Liver (tissue), 3 donors: Measurements from ENCODE around the gene HSH2D.

ENCODE experiments used
- EGR1 ChIP-seq, 2 donors: IDR thresholded peaks; 2 replicates each; pipeline ENCODE4 v1.6.1; 2016 to 2018; ENCODE audit warnings: antibody characterized with exemption in 2 of 2, low read depth in 2 of 2
- GABPA ChIP-seq, 2 donors: IDR thresholded peaks in 1 of 2; conservative IDR thresholded peaks in 1 of 2; 2 replicates each; pipeline ENCODE4 v1.6.1; 2016; ENCODE audit warnings: antibody characterized with exemption in 2 of 2, mild to moderate bottlenecking in 1 of 2, moderate library complexity in 1 of 2
- HNF4G ChIP-seq: IDR thresholded peaks from 2 replicates; pipeline ENCODE4 v1.6.1; 2016; ENCODE audit warnings: antibody characterized with exemption
- JUND ChIP-seq, 2 donors: IDR thresholded peaks; 2 replicates each; pipeline ENCODE4 v1.6.1; 2016; ENCODE audit warnings: antibody characterized with exemption in 2 of 2
- RAD21 ChIP-seq, 2 donors: IDR thresholded peaks; 2 replicates each; pipeline ENCODE4 v1.6.1; 2016; ENCODE audit warnings: antibody characterized with exemption in 2 of 2, mild to moderate bottlenecking in 2 of 2
- RXRA ChIP-seq, 2 donors: IDR thresholded peaks; 2 replicates each; pipeline ENCODE4 v1.6.1; 2017 to 2018; ENCODE audit warnings: antibody characterized with exemption in 2 of 2, mild to moderate bottlenecking in 1 of 2
- SP1 ChIP-seq: IDR thresholded peaks from 2 replicates; pipeline ENCODE4 v1.6.1; 2018; ENCODE audit warnings: antibody characterized with exemption, mild to moderate bottlenecking
- TAF1 ChIP-seq: conservative IDR thresholded peaks from 2 replicates; pipeline ENCODE4 v1.6.1; 2016; ENCODE audit warnings: antibody characterized with exemption, mild to moderate bottlenecking
- TF ChIP-seq, protein P1 (sequence below): fragments of 150-350 bp; IDR thresholded peaks from 2 replicates; pipeline ENCODE4 v1.5.1; 2017; ENCODE audit warnings: improper control_type of control experiment, low read depth, low read length; ENCODE audit not compliant: missing input control
- TF ChIP-seq, protein P2 (sequence below): IDR thresholded peaks from 2 replicates; pipeline ENCODE4 v1.6.1; 2016; ENCODE audit warnings: antibody characterized with exemption
- TF ChIP-seq, protein P3 (sequence below): IDR thresholded peaks from 2 replicates; pipeline ENCODE4 v1.6.1; 2016; ENCODE audit warnings: antibody characterized with exemption, mild to moderate bottlenecking
- TF ChIP-seq, protein P4 (sequence below): IDR thresholded peaks from 2 replicates; pipeline ENCODE4 v1.6.1; 2016; ENCODE audit warnings: antibody characterized with exemption
- TF ChIP-seq, protein P5 (sequence below): IDR thresholded peaks from 2 replicates; pipeline ENCODE4 v1.6.1; 2016; ENCODE audit warnings: antibody characterized with exemption
- donor health status: healthy.
- donor health status: healthy.

DNA sequence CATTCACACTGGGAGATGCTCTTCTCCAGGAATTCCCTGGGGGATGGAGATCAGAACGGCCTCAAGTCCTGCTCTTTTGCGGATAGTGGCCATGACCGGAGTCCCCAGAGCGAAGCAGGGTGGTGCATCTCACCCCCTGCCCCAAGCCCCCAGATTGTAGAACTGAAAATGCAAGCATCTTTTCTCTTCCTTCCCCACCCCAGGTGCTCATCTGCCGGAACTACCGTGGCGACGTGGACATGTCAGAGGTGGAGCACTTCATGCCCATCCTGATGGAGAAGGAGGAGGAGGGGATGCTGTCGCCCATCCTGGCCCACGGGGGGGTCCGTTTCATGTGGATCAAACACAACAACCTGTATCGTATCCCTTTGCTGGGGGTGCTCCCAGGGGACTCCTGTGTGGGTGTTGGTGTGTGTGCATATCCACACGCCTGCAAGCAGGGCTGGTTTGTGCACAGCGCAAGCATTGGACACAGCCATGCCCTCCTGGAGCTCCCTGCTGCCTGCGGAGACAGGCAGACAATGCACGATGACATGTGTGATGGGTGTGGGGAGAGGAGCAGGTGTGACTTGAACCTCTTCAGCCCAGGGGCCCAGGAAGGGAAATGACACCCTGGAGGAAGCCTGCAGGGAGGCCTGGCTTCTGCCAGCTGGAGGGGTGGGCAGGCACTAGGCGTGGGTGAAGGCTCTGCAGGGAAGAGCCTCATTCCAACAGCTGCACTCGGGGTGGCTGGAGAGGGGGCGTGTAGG lies 59.9 kb downstream of the HSH2D start:
- TF ChIP-seq, protein P1, sequence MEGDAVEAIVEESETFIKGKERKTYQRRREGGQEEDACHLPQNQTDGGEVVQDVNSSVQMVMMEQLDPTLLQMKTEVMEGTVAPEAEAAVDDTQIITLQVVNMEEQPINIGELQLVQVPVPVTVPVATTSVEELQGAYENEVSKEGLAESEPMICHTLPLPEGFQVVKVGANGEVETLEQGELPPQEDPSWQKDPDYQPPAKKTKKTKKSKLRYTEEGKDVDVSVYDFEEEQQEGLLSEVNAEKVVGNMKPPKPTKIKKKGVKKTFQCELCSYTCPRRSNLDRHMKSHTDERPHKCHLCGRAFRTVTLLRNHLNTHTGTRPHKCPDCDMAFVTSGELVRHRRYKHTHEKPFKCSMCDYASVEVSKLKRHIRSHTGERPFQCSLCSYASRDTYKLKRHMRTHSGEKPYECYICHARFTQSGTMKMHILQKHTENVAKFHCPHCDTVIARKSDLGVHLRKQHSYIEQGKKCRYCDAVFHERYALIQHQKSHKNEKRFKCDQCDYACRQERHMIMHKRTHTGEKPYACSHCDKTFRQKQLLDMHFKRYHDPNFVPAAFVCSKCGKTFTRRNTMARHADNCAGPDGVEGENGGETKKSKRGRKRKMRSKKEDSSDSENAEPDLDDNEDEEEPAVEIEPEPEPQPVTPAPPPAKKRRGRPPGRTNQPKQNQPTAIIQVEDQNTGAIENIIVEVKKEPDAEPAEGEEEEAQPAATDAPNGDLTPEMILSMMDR = no peak
- TF ChIP-seq EGR1 (IDR thresholded peaks at IDR 0.05; ENCODE audit: low read depth in 2 of 2) = no peak
- TF ChIP-seq RXRA (IDR thresholded peaks at IDR 0.05) = no peak
- TF ChIP-seq SP1 = no peak
- TF ChIP-seq, protein P2, sequence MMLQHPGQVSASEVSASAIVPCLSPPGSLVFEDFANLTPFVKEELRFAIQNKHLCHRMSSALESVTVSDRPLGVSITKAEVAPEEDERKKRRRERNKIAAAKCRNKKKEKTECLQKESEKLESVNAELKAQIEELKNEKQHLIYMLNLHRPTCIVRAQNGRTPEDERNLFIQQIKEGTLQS = no peak
- TF ChIP-seq RAD21 (IDR thresholded peaks at IDR 0.05) = no peak
- TF ChIP-seq JUND (IDR thresholded peaks at IDR 0.05) = no peak
- TF ChIP-seq, protein P3, sequence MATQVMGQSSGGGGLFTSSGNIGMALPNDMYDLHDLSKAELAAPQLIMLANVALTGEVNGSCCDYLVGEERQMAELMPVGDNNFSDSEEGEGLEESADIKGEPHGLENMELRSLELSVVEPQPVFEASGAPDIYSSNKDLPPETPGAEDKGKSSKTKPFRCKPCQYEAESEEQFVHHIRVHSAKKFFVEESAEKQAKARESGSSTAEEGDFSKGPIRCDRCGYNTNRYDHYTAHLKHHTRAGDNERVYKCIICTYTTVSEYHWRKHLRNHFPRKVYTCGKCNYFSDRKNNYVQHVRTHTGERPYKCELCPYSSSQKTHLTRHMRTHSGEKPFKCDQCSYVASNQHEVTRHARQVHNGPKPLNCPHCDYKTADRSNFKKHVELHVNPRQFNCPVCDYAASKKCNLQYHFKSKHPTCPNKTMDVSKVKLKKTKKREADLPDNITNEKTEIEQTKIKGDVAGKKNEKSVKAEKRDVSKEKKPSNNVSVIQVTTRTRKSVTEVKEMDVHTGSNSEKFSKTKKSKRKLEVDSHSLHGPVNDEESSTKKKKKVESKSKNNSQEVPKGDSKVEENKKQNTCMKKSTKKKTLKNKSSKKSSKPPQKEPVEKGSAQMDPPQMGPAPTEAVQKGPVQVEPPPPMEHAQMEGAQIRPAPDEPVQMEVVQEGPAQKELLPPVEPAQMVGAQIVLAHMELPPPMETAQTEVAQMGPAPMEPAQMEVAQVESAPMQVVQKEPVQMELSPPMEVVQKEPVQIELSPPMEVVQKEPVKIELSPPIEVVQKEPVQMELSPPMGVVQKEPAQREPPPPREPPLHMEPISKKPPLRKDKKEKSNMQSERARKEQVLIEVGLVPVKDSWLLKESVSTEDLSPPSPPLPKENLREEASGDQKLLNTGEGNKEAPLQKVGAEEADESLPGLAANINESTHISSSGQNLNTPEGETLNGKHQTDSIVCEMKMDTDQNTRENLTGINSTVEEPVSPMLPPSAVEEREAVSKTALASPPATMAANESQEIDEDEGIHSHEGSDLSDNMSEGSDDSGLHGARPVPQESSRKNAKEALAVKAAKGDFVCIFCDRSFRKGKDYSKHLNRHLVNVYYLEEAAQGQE = no peak
- TF ChIP-seq, protein P4, sequence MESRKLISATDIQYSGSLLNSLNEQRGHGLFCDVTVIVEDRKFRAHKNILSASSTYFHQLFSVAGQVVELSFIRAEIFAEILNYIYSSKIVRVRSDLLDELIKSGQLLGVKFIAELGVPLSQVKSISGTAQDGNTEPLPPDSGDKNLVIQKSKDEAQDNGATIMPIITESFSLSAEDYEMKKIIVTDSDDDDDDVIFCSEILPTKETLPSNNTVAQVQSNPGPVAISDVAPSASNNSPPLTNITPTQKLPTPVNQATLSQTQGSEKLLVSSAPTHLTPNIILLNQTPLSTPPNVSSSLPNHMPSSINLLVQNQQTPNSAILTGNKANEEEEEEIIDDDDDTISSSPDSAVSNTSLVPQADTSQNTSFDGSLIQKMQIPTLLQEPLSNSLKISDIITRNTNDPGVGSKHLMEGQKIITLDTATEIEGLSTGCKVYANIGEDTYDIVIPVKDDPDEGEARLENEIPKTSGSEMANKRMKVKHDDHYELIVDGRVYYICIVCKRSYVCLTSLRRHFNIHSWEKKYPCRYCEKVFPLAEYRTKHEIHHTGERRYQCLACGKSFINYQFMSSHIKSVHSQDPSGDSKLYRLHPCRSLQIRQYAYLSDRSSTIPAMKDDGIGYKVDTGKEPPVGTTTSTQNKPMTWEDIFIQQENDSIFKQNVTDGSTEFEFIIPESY = no peak
- no peak for TF ChIP-seq TAF1
- no peak for TF ChIP-seq HNF4G
- TF ChIP-seq, protein P5, sequence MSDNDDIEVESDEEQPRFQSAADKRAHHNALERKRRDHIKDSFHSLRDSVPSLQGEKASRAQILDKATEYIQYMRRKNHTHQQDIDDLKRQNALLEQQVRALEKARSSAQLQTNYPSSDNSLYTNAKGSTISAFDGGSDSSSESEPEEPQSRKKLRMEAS = no peak
- no peak for TF ChIP-seq GABPA (IDR thresholded peaks at IDR 0.05 in 1 of 2, conservative IDR thresholded peaks at IDR 0.05 in 1 of 2)
